Astrocyte (in vitro differentiated cells and primary cell): ENCODE measurements around the gene DPH2.

Experiments
- EZH2 ChIP-seq: IDR thresholded peaks from 2 replicates; pipeline ENCODE4 v1.6.1; 2012; ENCODE audit warnings: mild to moderate bottlenecking, low read length, inconsistent platforms; ENCODE audit not compliant: insufficient read depth
- TF ChIP-seq, protein P1 (sequence below): IDR thresholded peaks from 2 replicates; pipeline ENCODE4 v1.5.1; 2011; ENCODE audit warnings: low read depth, mild to moderate bottlenecking, inconsistent platforms, low read length, moderate library complexity; ENCODE audit not compliant: insufficient read depth

DNA sequence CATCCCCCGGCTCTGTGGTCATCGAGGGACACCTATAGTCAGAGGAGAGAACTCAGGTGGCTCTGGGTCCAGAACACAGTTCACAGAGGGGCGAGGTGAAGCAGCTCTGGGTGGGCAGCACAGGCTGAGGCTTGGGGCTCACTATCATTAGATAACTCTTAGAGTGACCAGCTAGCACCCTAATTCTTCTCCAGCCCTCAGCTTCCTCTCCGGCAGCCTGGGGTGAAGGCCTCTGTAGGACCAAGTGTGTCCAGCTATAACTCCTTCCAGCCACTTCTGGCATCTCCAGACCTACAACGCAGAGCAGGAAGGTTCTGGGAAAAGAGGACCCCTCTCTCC, 34.9 kb upstream of the DPH2 start:
- TF ChIP-seq, protein P1, sequence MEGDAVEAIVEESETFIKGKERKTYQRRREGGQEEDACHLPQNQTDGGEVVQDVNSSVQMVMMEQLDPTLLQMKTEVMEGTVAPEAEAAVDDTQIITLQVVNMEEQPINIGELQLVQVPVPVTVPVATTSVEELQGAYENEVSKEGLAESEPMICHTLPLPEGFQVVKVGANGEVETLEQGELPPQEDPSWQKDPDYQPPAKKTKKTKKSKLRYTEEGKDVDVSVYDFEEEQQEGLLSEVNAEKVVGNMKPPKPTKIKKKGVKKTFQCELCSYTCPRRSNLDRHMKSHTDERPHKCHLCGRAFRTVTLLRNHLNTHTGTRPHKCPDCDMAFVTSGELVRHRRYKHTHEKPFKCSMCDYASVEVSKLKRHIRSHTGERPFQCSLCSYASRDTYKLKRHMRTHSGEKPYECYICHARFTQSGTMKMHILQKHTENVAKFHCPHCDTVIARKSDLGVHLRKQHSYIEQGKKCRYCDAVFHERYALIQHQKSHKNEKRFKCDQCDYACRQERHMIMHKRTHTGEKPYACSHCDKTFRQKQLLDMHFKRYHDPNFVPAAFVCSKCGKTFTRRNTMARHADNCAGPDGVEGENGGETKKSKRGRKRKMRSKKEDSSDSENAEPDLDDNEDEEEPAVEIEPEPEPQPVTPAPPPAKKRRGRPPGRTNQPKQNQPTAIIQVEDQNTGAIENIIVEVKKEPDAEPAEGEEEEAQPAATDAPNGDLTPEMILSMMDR: no peak
- no peak for TF ChIP-seq EZH2
